PC-9 (cell line): ENCODE data around the gene ZNF207. TPM values are rescaled to one million over a fixed set of nuclear protein-coding genes. Genes with fewer than 3 reads are reported as not detected.
"Not testable (repeated sequence)": the region's sequence is repeated elsewhere in the genome, so short reads cannot be mapped to it uniquely, and the experiment has no call there.

Experiments
- BruUV-seq: library from RNA; stranded (reverse); fragments of 400-500 nt; replicated peaks from 2 replicates; lab custom pipeline; 2021; lab: Mats Ljungman, UMichigan
- CTCF ChIA-PET: fragments of 300-600 bp; sonication (Branson Sonifier 250); formaldehyde crosslinking; loops from one replicate; lab custom pipeline; 2022; ENCODE audit warnings: antibody characterized with exemption; lab: Charles Lee
- POLR2A ChIA-PET: fragments of 300-600 bp; sonication (Branson Sonifier 250); formaldehyde crosslinking; loops from one replicate; lab custom pipeline; 2022; ENCODE audit warnings: antibody characterized with exemption; ENCODE audit not compliant: unreplicated experiment; lab: Charles Lee
- DNase-seq, 2 experiments: peaks; one replicate each; pipeline versions ENCODE4 v3.0.0 to v3.0.0-alpha.2; 2015 to 2022; ENCODE audit warnings: mixed read lengths in 1 of 2
- H2AFZ ChIP-seq: fragments of 200-600 bp; sonication (generic); 2 replicates; pipeline ENCODE4 v1.8.1; 2017; ENCODE audit warnings: antibody characterized with exemption
- H3F3A ChIP-seq: fragments of 200-600 bp; sonication (generic); 2 replicates; pipeline ENCODE4 v1.8.1; 2017; ENCODE audit warnings: antibody characterized with exemption, mild to moderate bottlenecking, low read depth; ENCODE audit not compliant: insufficient read depth
- H3K27ac ChIP-seq: fragments of 200-600 bp; sonication (generic); 2 replicates; pipeline ENCODE4 v1.6.1; 2016; ENCODE audit warnings: mixed run types
- H3K27me3 ChIP-seq: fragments of 200-600 bp; sonication (generic); 2 replicates; pipeline ENCODE4 v1.6.1; 2016; ENCODE audit warnings: low read depth, mixed run types; ENCODE audit not compliant: insufficient read depth
- H3K36me3 ChIP-seq: fragments of 200-600 bp; sonication (generic); 2 replicates; pipeline ENCODE4 v1.6.1; 2016; ENCODE audit warnings: low read depth, mixed run types
- H3K4me1 ChIP-seq: fragments of 200-600 bp; sonication (generic); replicated peaks from 2 replicates; pipeline ENCODE4 v1.6.1; 2016; ENCODE audit warnings: mixed run types; ENCODE audit not compliant: insufficient read depth
- H3K4me2 ChIP-seq: fragments of 200-600 bp; sonication (generic); 2 replicates; pipeline ENCODE4 v1.6.1; 2017; ENCODE audit warnings: mixed run types
- H3K4me3 ChIP-seq: fragments of 200-600 bp; sonication (generic); 2 replicates; pipeline ENCODE4 v1.6.1; 2016; ENCODE audit warnings: mixed run types
- H3K79me2 ChIP-seq: fragments of 200-600 bp; sonication (generic); 2 replicates; pipeline ENCODE4 v1.6.1; 2017; ENCODE audit warnings: low read depth, mixed run types
- H3K9me2 ChIP-seq: fragments of 200-600 bp; sonication (generic); 2 replicates; pipeline ENCODE4 v1.8.1; 2017; ENCODE audit warnings: mild to moderate bottlenecking; ENCODE audit not compliant: insufficient read depth
- H3K9me3 ChIP-seq: fragments of 200-600 bp; sonication (generic); 2 replicates; pipeline ENCODE4 v1.8.1; 2016; ENCODE audit warnings: low read depth; ENCODE audit not compliant: insufficient read depth
- H4K20me1 ChIP-seq: fragments of 200-600 bp; sonication (generic); 2 replicates; pipeline ENCODE4 v1.8.1; 2017; ENCODE audit not compliant: insufficient read depth
- CTCF ChIP-seq: fragments of 200-600 bp; sonication (generic); conservative IDR thresholded peaks from 2 replicates; pipeline ENCODE4 v1.6.1; 2017; ENCODE audit warnings: mixed run types, antibody characterized with exemption, mild to moderate bottlenecking, moderate library complexity
- EZH2 ChIP-seq: fragments of 200-600 bp; sonication (generic); IDR thresholded peaks from 2 replicates; pipeline ENCODE4 v1.8.0; 2017; ENCODE audit warnings: antibody characterized with exemption, low read depth
- intact Hi-C: fragments of 100-400 bp; cut with micrococcal nuclease; formaldehyde crosslinking; loops from one replicate; pipeline ENCODE4 v1.10.0; 2022; ENCODE audit not compliant: unreplicated experiment
- total RNA-seq: library from RNA; stranded (reverse); gene quantifications from 2 replicates; pipeline ENCODE4 v1.2.3, GENCODE V29; 2021

Gene ZNF207
- total RNA-seq, 1 experiment from 2014 or later = 198 TPM

- intact Hi-C loops = no loop called here
- Histone ChIP-seq H2AFZ (no peak overlapping the region), H3K4me3 (no peak overlapping the region), H4K20me1 (peaks cover 16% of the 10 kb centered on the region), H3K9me2 (no peaks in the 10 kb centered on the region), H3K27ac (no peak overlapping the region), H3K36me3 (peaks cover 5% of the 10 kb centered on the region; the same call in 1 of the 2 replicates), H3K27me3 (no peaks in the 10 kb centered on the region), H3K4me1 (no peaks in the 10 kb centered on the region), H3K9me3 (no peaks in the 10 kb centered on the region), H3F3A (peaks cover 39% of the 10 kb centered on the region), H3K4me2 (no peak overlapping the region), H3K79me2 (no peaks in the 10 kb centered on the region)
- no peak for DNase-seq
- CTCF ChIA-PET = no interaction called here
- POLR2A ChIA-PET = interaction anchor here (0.7 to 0.9 kb wide), 2 partner anchors 16 to 584 kb away, joined by 3 read pairs; no protein-coding TSS in a partner anchor
- BruUV-seq = no TSS peak
- TF ChIP-seq EZH2 (no peak), CTCF (no peak)
Measured at GRCh38 chr17:32385971-32386370, 36.0 kb downstream of the ZNF207 start.

DNA sequence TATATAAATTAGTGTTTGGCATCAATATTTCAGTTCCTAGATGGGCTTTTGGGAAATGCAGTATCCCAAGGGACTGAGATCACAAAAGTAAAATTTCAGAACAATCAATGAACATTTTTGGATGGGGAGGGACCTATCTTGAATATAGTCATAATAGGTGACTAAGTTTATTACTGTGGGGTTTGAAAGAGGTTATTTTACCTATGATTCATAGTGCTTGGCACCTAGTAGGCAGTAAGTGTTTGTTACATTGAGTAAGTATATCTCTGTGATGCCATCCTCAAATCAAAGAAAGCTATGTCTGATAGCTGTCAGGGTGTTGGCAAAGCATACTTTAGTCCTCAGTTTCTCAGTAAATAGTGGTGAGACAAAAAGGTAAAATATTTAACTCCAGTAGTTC is 36.9 kb downstream of the ZNF207 start:
- intact Hi-C loops = no loop called here
- Histone ChIP-seq H2AFZ (no peak overlapping the region), H3K79me2 (no peaks in the 10 kb centered on the region), H3K9me3 (no peaks in the 10 kb centered on the region), H3K27me3 (no peaks in the 10 kb centered on the region), H3F3A (peaks cover 40% of the 10 kb centered on the region), H3K9me2 (no peaks in the 10 kb centered on the region), H3K4me1 (no peaks in the 10 kb centered on the region), H3K36me3 (peaks cover 5% of the 10 kb centered on the region; the same call in 1 of the 2 replicates), H4K20me1 (peaks cover 7% of the 10 kb centered on the region; the same call in 1 of the 2 replicates), H3K27ac (no peak overlapping the region), H3K4me2 (no peak overlapping the region), H3K4me3 (no peak overlapping the region)
- CTCF ChIA-PET = no interaction called here
- POLR2A ChIA-PET = no interaction called here
- no peak for TF ChIP-seq EZH2
- no peak for TF ChIP-seq CTCF
- DNase-seq = no peak
- no TSS peak for BruUV-seq

DNA sequence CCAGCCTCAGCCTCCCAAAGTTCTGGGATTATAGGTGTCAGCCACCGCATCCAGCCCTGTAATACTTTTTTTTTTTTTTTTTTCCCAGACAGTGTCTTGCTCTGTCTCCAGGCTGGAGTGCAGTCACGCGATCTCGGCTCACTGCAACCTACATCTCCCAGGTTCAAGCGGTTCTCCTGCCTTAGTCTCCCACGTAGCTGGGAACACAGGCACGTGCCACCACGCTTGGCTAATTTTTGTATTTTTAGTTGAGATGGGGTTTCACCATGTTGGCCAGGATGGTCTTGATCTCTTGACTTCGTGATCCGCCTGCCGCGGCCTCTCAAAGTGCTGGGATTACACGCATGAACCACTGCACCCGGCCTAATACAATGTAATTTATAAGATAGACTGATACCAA is 38.2 kb downstream of the ZNF207 start:
- H3K9me3 ChIP-seq, H3K79me2 ChIP-seq, H3K4me2 ChIP-seq, H3K36me3 ChIP-seq, H2AFZ ChIP-seq, H3K4me3 ChIP-seq, H3K27me3 ChIP-seq, intact Hi-C loops, DNase-seq, H4K20me1 ChIP-seq, H3K9me2 ChIP-seq, BruUV-seq, H3K27ac ChIP-seq, H3K4me1 ChIP-seq: not testable (repeated sequence)
- H3F3A ChIP-seq = peaks cover 38% of the 10 kb centered on the region
- ChIA-PET CTCF (interaction anchor here (0.7 kb wide), 1 partner anchor 1358 kb away, joined by 4 read pairs; no protein-coding TSS in a partner anchor), POLR2A (interaction anchor here (0.7 kb wide), 1 partner anchor 1979 kb away, joined by 19 read pairs; no protein-coding TSS in a partner anchor)
